Urinary bladder (tissue), 4 donors: ENCODE measurements around the gene HERC3. TPM values are rescaled to one million over a fixed set of nuclear protein-coding genes. Genes with fewer than 3 reads are reported as not detected.
"Not testable (repeated sequence)": the region's sequence is repeated elsewhere in the genome, so short reads cannot be mapped to it uniquely, and the experiment has no call there.

Source experiments
- DNase-seq: peaks from one replicate; pipeline ENCODE4 v3.0.0-alpha.2; 2015; ENCODE audit errors: extremely low spot score
- H3K27ac ChIP-seq: one replicate; pipeline ENCODE4 v1.5.1; 2013; ENCODE audit warnings: low read depth, mild to moderate bottlenecking, moderate library complexity
- H3K36me3 ChIP-seq: one replicate; pipeline ENCODE4 v1.6.1; 2013; ENCODE audit warnings: mild to moderate bottlenecking, moderate library complexity; ENCODE audit not compliant: insufficient read depth
- H3K4me1 ChIP-seq: one replicate; pipeline ENCODE4 v1.6.1; 2013; ENCODE audit warnings: mild to moderate bottlenecking, moderate library complexity; ENCODE audit not compliant: insufficient read depth
- H3K4me3 ChIP-seq: one replicate; pipeline ENCODE4 v1.5.1; 2013; ENCODE audit warnings: low read depth, low read length
- WGBS: extraction: QIAGEN DNeasy Blood & Tissue Kit; methylation state at CpG from one replicate; pipeline ENCODE4 v1.1.7; 2013; 5-methylcytosine and 5-hydroxymethylcytosine counted together
- polyA plus RNA-seq: library from polyadenylated mRNA; stranded (reverse); fragments of 200-250 nt; gene quantifications from one replicate; pipeline ENCODE4 v1.2.3, GENCODE V29; 2013
- total RNA-seq: library from RNA; depleted of rRNA; stranded (reverse); fragments of >200 nt; gene quantifications from one replicate; pipeline ENCODE4 v1.2.3, GENCODE V29; 2014
- donor health status: healthy with polysubstance abuse.
- donor health status: healthy.

Gene HERC3
- total and polyA plus RNA-seq, 2 donors: 18.1 to 30.8 TPM

DNA sequence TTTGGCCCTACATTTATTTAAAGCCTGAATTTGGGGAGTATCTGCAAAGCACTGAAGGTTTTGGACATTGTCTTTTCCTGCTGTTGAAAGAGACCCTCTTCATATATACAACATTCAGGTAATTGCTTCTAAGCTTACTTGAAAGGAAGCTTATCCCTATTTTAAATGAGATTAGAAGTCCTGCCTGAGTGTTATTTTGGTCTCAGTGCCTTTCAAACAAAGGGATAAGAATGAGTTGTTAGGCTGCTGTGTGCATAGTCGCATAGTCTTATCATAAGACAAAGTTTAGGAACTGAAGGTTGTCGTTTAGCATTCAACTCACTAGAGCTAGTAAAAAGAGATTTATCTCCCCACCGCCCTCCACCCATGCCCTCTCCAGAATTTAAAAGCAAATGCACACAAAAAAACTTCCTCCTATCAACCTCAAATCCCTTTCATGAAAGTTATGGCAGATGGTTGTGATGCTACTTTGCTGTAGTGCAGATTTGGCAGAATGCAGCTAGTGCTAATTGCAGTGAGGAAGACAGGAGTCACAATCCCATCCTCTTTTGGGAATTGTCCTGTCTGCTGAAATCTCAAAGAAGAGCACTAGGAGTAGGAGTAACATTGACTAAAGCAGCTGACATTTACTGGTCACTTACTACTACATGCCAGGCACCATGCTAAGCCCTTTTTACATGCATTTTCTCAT lies 5.8 kb downstream of the HERC3 start:
- WGBS: 43% methylated on average over 3 of the region's 3 CpGs
- no peaks in the 10 kb centered on the region for H3K36me3 ChIP-seq
- peaks cover 4% of the 10 kb centered on the region for H3K4me1 ChIP-seq
- DNase-seq: no peak
- H3K27ac ChIP-seq: no peak overlapping the region
- H3K4me3 ChIP-seq: no peak overlapping the region

DNA sequence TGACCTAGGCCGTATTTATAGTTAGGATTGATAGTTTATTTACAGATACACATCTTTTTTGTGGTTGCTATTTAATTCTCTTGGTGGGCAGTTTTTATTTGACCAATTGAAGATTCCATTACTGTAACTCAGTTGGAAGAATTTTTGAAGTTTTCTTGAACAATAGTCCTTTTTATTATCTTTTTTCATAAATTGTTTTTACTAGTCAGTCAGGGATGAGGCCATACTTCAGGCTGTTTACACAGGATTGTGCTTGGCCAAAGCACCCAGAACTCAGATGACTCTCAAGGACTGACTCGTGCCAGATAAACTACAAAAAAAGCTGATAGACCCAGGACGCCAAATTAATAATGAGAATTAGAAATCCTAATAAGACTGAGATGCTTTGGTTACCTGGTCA lies 7.0 kb downstream of the HERC3 start:
- H3K4me3 ChIP-seq: no peak overlapping the region
- no peaks in the 10 kb centered on the region for H3K36me3 ChIP-seq
- H3K4me1 ChIP-seq: peaks cover 2% of the 10 kb centered on the region
- no peak for DNase-seq
- peak overlapping the region; percentile 41 for H3K27ac ChIP-seq
- WGBS: 58% methylated on average over 3 of the region's 3 CpGs

DNA sequence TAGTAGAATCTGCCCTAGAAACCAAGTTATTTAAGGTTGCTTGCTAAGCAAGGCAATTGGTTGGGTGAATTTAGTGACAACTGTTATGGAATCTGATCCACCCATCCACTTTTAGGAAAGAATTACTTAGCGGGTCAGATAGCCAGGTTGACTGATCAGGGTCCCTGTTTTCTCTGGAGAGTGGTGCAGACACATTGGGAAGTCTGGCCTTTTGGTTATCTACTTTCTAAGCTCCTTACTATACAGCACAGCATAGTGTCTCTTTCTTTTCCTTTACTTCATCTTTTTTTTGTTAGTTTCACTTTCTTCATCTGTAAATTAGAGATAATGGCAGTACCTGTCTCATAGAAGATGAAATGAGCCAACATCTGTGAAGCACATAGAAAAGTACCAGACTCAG lies 7.4 kb downstream of the HERC3 start:
- 73% methylated on average over 1 of the region's 1 CpG for WGBS
- H3K4me1 ChIP-seq: peaks cover 2% of the 10 kb centered on the region
- no peak overlapping the region for H3K4me3 ChIP-seq
- H3K27ac ChIP-seq: peak overlapping the region; percentile 56
- H3K36me3 ChIP-seq: no peaks in the 10 kb centered on the region
- no peak for DNase-seq

DNA sequence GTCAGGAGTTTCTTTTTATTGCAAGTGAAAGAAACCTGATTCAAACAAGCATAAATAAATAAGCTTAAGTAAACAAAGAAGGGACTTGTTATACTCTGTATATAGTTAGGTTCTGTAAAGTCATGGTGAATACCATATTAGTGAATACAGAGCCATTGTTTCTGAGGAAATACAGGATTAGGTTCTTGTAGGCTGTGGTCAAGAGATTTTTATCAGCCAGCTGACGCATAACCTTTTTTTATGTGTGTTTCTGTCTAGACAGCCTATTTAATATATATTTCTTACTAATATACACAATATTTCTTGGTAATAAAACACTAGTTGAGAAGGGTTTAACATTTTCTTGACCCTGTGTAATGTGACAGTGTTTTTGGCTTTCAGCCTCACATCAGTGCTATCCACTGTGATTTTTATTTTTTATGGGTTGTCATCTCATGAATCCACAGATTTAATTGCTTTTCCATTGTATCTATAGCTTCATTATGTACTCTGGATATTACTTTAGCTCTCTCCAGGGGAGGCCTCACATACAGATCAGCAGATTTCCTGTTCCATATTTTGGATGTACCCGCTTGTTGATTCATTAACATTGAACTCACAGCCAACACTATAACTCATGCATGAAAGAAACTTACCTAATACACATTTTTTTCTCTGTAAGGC lies 8.0 kb downstream of the HERC3 start:
- no peak for DNase-seq
- Histone ChIP-seq H3K27ac (peak overlapping the region; percentile 10), H3K36me3 (no peaks in the 10 kb centered on the region), H3K4me1 (peaks cover 2% of the 10 kb centered on the region), H3K4me3 (no peak overlapping the region)
- WGBS: 62% methylated on average over 2 of the region's 2 CpGs

DNA sequence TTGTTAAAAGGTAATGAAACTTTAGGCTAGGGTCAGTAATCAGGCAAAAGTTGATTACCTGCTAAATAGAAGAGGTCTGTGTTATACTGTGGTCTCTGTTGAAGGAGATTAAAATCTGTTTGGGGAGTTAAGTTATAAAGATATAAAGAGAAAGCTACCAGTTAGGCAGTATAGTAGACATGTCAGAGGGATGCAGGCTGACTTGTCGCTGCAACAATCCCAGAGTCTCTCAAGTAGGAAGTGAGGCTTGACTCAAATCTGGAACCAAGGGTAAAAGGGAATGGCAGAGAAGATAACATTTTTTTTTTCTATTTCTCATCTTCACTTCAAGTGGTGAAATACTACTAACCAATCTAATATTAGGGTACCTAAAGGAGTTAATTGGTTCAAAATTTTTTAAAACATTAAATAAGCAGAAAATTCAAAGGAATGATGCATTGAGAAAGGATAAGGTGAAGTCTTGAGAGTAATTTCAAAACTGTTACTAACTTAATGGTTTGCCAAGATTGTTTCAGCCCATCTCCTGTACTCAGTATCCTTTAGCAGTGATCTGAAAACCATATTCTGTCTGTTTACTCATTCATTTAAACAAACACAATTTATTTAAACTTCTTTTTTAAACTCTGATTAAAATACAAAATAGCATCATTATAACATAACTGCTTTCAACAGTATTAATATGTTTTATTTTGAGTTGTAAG lies 12.8 kb downstream of the HERC3 start:
- Histone ChIP-seq H3K4me1 (no peaks in the 10 kb centered on the region), H3K36me3 (peaks cover 5% of the 10 kb centered on the region), H3K27ac (no peak overlapping the region), H3K4me3 (no peak overlapping the region)
- DNase-seq: no peak
- 97% methylated on average over 1 of the region's 1 CpG for WGBS

DNA sequence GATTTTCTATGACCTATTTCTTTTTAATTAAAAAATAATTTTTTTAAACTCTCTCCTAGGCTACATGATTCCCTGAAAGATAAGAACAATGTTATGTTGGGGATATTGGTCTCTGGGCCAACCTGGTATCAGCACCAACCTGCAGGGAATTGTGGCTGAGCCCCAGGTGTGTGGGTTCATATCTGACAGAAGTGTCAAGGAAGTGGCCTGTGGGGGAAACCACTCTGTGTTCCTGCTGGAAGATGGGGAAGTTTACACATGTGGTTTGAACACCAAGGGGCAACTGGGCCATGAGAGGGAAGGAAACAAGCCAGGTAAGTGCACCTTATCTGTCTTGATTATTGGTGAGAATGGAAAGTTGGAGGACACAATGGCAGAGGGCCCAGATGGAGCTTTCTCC lies 13.5 kb downstream of the HERC3 start:
- no peak overlapping the region for H3K4me3 ChIP-seq
- H3K4me1 ChIP-seq: peaks cover 1% of the 10 kb centered on the region
- peaks cover 5% of the 10 kb centered on the region for H3K36me3 ChIP-seq
- no peak overlapping the region for H3K27ac ChIP-seq
- no peak for DNase-seq

DNA sequence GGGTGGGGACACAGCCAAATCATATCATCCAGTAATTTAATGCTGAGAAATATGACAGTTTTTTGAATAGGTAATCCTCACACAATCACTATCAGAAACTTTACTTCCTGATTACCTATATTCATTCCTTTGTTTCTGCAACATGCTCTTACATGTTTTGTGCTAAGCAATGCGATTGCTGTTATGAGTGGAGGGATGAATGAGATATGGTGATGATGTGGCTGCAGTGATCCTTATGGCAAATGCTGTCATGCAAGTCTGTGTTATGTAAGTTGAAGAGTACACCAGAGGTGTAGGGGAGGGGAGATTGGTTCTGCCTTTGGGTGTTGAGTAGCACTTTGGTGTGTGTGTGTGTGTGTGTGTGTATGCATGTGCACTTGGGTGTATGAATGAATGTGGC lies 14.6 kb downstream of the HERC3 start:
- WGBS: 90% methylated on average over 1 of the region's 1 CpG
- H3K4me3 ChIP-seq: no peak overlapping the region
- peaks cover 5% of the 10 kb centered on the region for H3K4me1 ChIP-seq
- peaks cover 5% of the 10 kb centered on the region for H3K36me3 ChIP-seq
- DNase-seq: no peak
- H3K27ac ChIP-seq: no peak overlapping the region

DNA sequence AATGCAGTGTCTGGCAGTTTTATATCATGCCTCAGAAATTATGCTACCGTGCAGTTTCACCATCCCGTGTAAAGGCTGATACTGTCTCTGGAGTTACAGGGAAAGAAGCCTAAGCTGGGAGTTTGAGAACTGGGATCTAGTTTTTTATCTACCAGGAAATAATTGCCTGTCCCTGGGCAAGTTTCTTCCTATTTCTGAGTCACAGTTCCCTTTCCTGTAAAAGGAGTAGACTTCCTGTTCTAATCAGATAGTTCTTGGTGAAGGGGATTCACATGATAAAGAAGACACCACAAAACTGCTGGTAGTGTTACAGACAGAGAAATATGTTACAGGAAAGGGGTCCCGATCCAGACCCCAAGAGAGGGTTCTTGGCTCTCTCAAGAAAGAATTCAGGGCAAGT lies 17.1 kb downstream of the HERC3 start:
- Histone ChIP-seq H3K27ac (no peak overlapping the region), H3K4me1 (peaks cover 5% of the 10 kb centered on the region), H3K4me3 (no peak overlapping the region), H3K36me3 (peaks cover 5% of the 10 kb centered on the region)
- 85% methylated on average over 3 of the region's 3 CpGs for WGBS
- DNase-seq: no peak

DNA sequence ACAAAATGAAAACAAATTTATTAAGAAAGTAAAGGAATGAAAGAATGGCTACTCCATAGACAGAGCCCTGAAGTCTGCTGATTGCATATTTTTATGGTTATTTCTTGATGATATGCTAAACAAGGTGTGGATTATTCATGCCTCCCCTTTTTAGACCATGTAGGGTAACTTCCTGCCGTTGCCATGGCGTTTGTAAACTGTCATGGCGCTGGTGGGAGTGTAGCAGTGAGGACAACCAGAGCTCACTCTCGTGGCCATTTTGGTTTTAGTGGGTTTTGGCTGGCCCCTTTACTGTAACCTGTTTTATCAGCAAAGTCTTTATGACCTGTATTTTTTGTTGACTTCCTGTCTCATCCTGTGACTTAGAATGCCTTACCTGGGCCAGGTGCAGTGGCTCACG lies 17.5 kb downstream of the HERC3 start:
- H3K27ac ChIP-seq, H3K4me1 ChIP-seq, DNase-seq, H3K36me3 ChIP-seq, H3K4me3 ChIP-seq: not testable (repeated sequence)
- 94% methylated on average over 5 of the region's 5 CpGs for WGBS

DNA sequence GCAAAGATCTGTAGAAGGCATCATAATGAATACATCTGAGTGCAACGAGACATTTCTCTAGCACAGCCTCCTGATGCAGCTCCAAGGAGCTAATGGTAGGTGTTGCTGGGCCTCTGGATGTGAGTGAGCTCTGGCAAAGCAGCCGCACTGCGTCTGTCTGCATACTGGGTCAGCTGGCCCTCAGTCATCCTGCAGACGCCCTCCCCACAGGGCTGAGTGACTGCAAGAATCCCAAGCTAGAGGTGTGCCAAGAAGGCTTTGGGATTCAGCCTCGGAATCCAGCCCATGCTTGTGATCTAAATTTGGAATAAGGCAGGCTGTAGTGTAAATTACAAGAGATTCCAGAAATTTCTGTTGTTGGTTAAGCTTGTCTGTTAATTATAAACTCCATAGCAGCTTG lies 18.5 kb downstream of the HERC3 start:
- H3K36me3 ChIP-seq: peaks cover 5% of the 10 kb centered on the region
- H3K4me3 ChIP-seq: no peak overlapping the region
- no peak overlapping the region for H3K27ac ChIP-seq
- peaks cover 5% of the 10 kb centered on the region for H3K4me1 ChIP-seq
- 27% methylated on average over 5 of the region's 5 CpGs for WGBS
- DNase-seq: no peak

DNA sequence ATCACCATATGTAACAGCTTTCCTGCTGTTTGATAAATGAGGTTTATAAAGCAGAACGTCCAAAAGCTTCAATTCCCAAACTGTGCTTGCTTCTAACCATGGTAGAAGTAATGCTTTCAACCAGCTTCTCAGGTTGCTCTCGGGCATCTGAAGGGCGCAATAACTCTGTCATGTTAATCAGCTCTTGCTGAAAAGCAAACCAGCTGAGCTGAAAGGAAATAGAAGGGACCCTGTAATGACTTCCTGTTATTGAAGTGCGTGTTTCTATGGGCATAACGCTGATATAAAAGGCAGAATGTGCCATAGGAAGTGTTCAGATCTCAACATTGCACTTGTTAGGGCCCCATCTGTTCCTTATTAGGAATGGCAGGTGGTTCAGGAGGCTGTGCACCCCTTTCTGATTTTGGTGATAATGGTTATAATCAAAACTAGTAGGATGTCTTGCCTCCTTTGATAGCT lies 21.2 kb downstream of the HERC3 start:
- 57% methylated on average over 5 of the region's 5 CpGs for WGBS
- Histone ChIP-seq H3K36me3 (no peaks in the 10 kb centered on the region), H3K4me3 (no peak overlapping the region), H3K4me1 (peaks cover 5% of the 10 kb centered on the region), H3K27ac (no peak overlapping the region)
- no peak for DNase-seq

DNA sequence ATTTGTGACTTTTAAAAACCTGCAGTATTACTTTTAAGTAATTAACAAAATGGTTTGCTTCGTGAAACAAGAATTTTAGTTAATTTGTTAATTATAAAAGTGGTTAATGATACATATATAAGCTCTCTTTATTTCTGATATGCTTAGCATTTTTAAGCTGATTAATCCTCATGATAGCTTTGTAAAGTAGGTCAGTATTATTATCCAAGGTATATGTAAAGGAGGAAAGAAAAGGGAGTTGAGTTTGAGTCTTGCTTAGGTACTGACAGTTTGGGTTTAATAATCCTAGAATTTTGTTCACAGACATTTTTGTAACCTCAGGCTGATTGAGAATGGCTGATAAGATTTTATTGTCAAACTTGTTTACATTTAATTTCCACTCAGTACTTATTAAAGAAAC lies 21.8 kb downstream of the HERC3 start:
- no peak for DNase-seq
- Histone ChIP-seq H3K27ac (no peak overlapping the region), H3K36me3 (peaks cover 2% of the 10 kb centered on the region), H3K4me1 (peaks cover 5% of the 10 kb centered on the region), H3K4me3 (no peak overlapping the region)
- 95% methylated on average over 1 of the region's 1 CpG for WGBS

DNA sequence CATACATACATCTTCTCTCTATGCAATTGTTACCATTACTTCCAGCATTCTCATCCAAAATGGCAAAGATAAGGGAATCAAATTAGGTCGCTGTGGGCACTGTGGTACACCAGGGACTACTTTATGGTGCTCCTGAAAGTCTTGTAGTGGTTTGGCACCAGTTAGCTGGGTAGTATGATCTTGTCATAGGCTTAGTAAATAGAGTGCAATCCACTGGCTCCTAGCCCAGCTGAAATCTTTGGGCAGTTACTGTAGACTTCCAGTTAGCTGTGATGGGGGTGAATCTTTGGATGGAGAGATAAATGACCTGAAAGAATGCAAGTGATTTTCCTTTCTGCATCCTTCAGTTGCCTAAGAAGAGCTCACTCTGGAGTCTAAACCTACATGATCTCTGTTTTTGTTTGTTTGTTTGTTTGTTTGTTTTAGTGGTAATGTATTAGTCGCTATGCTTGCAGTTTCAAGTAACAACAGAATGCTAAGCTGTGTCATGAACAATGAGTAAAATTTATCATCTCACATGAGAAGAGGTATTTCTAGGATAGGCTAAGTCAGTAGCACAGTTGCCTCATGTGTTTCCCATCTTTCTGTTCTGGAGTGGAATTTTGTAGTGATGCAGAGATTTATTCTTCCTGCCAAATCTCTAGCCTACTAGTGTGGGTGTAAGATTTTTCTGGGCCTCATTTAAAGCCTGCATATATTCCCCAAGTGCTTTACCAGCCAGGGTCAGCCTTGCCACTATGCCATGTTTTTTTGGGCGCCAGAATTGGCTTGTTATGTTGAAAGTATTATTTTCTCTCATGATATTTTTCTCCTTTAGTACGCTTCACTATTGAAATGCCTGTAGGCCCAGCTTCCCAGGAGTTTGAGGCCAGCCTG lies 24.2 kb downstream of the HERC3 start:
- Histone ChIP-seq H3K36me3 (peaks cover 2% of the 10 kb centered on the region), H3K27ac (no peak overlapping the region), H3K4me1 (peaks cover 2% of the 10 kb centered on the region), H3K4me3 (no peak overlapping the region)
- WGBS: 91% methylated on average over 4 of the region's 4 CpGs
- no peak for DNase-seq
